Activated CD8-positive, alpha-beta T cell treated with anti-CD3 and anti-CD28 coated beads, Interleukin-2, amount 10 ng/mL, durations not matched to agents 7 days and 5 days (primary cell): Measurements from ENCODE around the gene KRTAP2-1. TPM values are rescaled to one million over a fixed set of nuclear protein-coding genes. Genes with fewer than 3 reads are reported as not detected.
"Not testable (repeated sequence)": the region's sequence is repeated elsewhere in the genome, so short reads cannot be mapped to it uniquely, and the experiment has no call there.

Source experiments
- ATAC-seq: fragments of 150-1000 bp; cut with Tn5 transposase; one replicate; pipeline ENCODE4 v1.10.0; 2021; ENCODE audit warnings: moderate library complexity
- CTCF ChIA-PET: fragments of 350-600 bp; sonication (Branson Sonifier 250); formaldehyde crosslinking; loops from one replicate; lab custom pipeline; 2021; ENCODE audit warnings: antibody characterized with exemption; lab: Charles Lee
- POLR2A ChIA-PET: fragments of 350-600 bp; sonication (Branson Sonifier 250); formaldehyde crosslinking; loops from one replicate; lab custom pipeline; 2021; ENCODE audit warnings: antibody characterized with exemption; lab: Charles Lee
- DNase-seq: peaks from one replicate; pipeline ENCODE4 v3.0.0-alpha.2; 2020
- H3K27ac Mint-ChIP-seq: one replicate; pipeline ENCODE4 v1.8.0; 2021; ENCODE audit warnings: mild to moderate bottlenecking, mixed read lengths
- H3K27me3 Mint-ChIP-seq: one replicate; pipeline ENCODE4 v1.8.0; 2021; ENCODE audit warnings: low read depth, mixed read lengths
- H3K36me3 Mint-ChIP-seq: one replicate; pipeline ENCODE4 v1.8.0; 2021; ENCODE audit warnings: low read depth, mixed read lengths
- H3K4me1 Mint-ChIP-seq: one replicate; pipeline ENCODE4 v1.8.0; 2021; ENCODE audit warnings: low read depth, mixed read lengths
- H3K4me3 Mint-ChIP-seq: one replicate; pipeline ENCODE4 v1.8.0; 2021; ENCODE audit warnings: mild to moderate bottlenecking, mixed read lengths
- H3K9me3 Mint-ChIP-seq: one replicate; pipeline ENCODE4 v1.8.0; 2022; ENCODE audit warnings: mixed read lengths; ENCODE audit not compliant: insufficient read depth
- total RNA-seq, 2 experiments: library from RNA; stranded (reverse); gene quantifications; one replicate each; pipeline ENCODE4 v1.2.3, GENCODE V29; 2021

The KRTAP2-1 gene
- total RNA-seq, 2 experiments from 2014 or later, result not detected

- H3K27me3 Mint-ChIP-seq, result peaks cover 10% of the 10 kb centered on the region
- H3K36me3 Mint-ChIP-seq, result no peaks in the 10 kb centered on the region
- POLR2A ChIA-PET, result no interaction called here
- ATAC-seq (no peak), DNase-seq (no peak)
- H3K27ac Mint-ChIP-seq, result no peak within 1 kb of the TSS
- H3K4me1 Mint-ChIP-seq, result peaks cover 2% of the 10 kb centered on the region
- CTCF ChIA-PET, result no interaction called here
- H3K4me3 Mint-ChIP-seq, result no peak within 1 kb of the TSS
- H3K9me3 Mint-ChIP-seq, result no peaks in the 10 kb centered on the region
Observed at GRCh38 chr17:41065829-41066624, 18.9 kb upstream of the KRTAP2-1 start, which contains the start of gene KRTAP2-4. Gene KRTAP2-4, minus strand, starts transcription at chr17:41065879. Its CDS starts 34 bp downstream, at chr17:41065845.

- H3K36me3 Mint-ChIP-seq, H3K4me1 Mint-ChIP-seq, H3K4me3 Mint-ChIP-seq, CTCF ChIA-PET, H3K27ac Mint-ChIP-seq, POLR2A ChIA-PET, ATAC-seq, H3K9me3 Mint-ChIP-seq, DNase-seq: not testable (repeated sequence)
- H3K27me3 Mint-ChIP-seq, result peaks cover 17% of the 10 kb centered on the region
Observed at GRCh38 chr17:41065016-41065689, 18.0 kb upstream of the KRTAP2-1 start.

- POLR2A ChIA-PET, result no interaction called here
- CTCF ChIA-PET, result no interaction called here
- peaks cover 23% of the 10 kb centered on the region for H3K27me3 Mint-ChIP-seq
Observed at GRCh38 chr17:41064301-41064700, 17.2 kb upstream of the KRTAP2-1 start.

GRCh38 chr17:41063449-41063848 lies 16.3 kb upstream of the KRTAP2-1 start:
- no peak for ATAC-seq
- Mint-ChIP-seq H3K9me3 (no peaks in the 10 kb centered on the region), H3K4me3 (no peak overlapping the region), H3K27ac (no peak overlapping the region), H3K27me3 (peaks cover 28% of the 10 kb centered on the region), H3K4me1 (no peaks in the 10 kb centered on the region), H3K36me3 (no peaks in the 10 kb centered on the region)
- CTCF ChIA-PET, result no interaction called here
- no peak for DNase-seq
- POLR2A ChIA-PET, result no interaction called here

More at GRCh38 chr17:41064301-41064700, 17.2 kb upstream of the KRTAP2-1 start:
- Mint-ChIP-seq H3K36me3 (no peaks in the 10 kb centered on the region), H3K4me1 (peaks cover 2% of the 10 kb centered on the region), H3K4me3 (no peak overlapping the region), H3K27ac (no peak overlapping the region), H3K9me3 (no peaks in the 10 kb centered on the region)
- ATAC-seq (no peak), DNase-seq (no peak)

- H3K36me3 Mint-ChIP-seq, result no peaks in the 10 kb centered on the region
- no peak overlapping the region for H3K27ac Mint-ChIP-seq
- H3K4me1 Mint-ChIP-seq, result no peaks in the 10 kb centered on the region
- CTCF ChIA-PET, result no interaction called here
- no peaks in the 10 kb centered on the region for H3K9me3 Mint-ChIP-seq
- no peak for ATAC-seq
- POLR2A ChIA-PET, result no interaction called here
- no peak for DNase-seq
- H3K4me3 Mint-ChIP-seq, result no peak overlapping the region
- peaks cover 36% of the 10 kb centered on the region for H3K27me3 Mint-ChIP-seq
Observed at GRCh38 chr17:41061964-41062363, 14.8 kb upstream of the KRTAP2-1 start.

GRCh38 chr17:41060052-41060604 lies 13.0 kb upstream of the KRTAP2-1 start, which contains the start of gene KRTAP2-3:
Gene KRTAP2-3, minus strand, starts transcription at chr17:41060114. Its CDS starts 64 bp downstream, at chr17:41060050.
- CTCF ChIA-PET, result no interaction called here
- no peaks in the 10 kb centered on the region for H3K9me3 Mint-ChIP-seq
- no peak for DNase-seq
- ATAC-seq, result no peak
- POLR2A ChIA-PET, result no interaction called here
- no peaks in the 10 kb centered on the region for H3K36me3 Mint-ChIP-seq
- H3K4me1 Mint-ChIP-seq, result no peaks in the 10 kb centered on the region
- H3K27me3 Mint-ChIP-seq, result peaks cover 37% of the 10 kb centered on the region
- H3K27ac Mint-ChIP-seq, result no peak within 1 kb of the TSS
- no peak within 1 kb of the TSS for H3K4me3 Mint-ChIP-seq

GRCh38 chr17:41059276-41060051 lies 12.3 kb upstream of the KRTAP2-1 start:
- DNase-seq, H3K4me1 Mint-ChIP-seq, ATAC-seq, H3K27ac Mint-ChIP-seq, CTCF ChIA-PET, H3K9me3 Mint-ChIP-seq, H3K4me3 Mint-ChIP-seq, POLR2A ChIA-PET, H3K36me3 Mint-ChIP-seq: not testable (repeated sequence)
- H3K27me3 Mint-ChIP-seq, result peaks cover 37% of the 10 kb centered on the region

- POLR2A ChIA-PET, result interaction anchor here (1.2 kb wide), 1 partner anchor 11 kb away, joined by 3 read pairs; the partner anchor contains the start of gene KRTAP2-1
- no peak for DNase-seq
- Mint-ChIP-seq H3K9me3 (no peaks in the 10 kb centered on the region), H3K36me3 (no peaks in the 10 kb centered on the region), H3K27me3 (peaks cover 37% of the 10 kb centered on the region), H3K27ac (no peak overlapping the region), H3K4me1 (no peaks in the 10 kb centered on the region), H3K4me3 (no peak overlapping the region)
- CTCF ChIA-PET, result no interaction called here
- ATAC-seq, result no peak
Observed at GRCh38 chr17:41058741-41059140, 11.6 kb upstream of the KRTAP2-1 start.

GRCh38 chr17:41057547-41057946 lies 10.4 kb upstream of the KRTAP2-1 start:
- Mint-ChIP-seq H3K27ac (no peak overlapping the region), H3K4me1 (no peaks in the 10 kb centered on the region), H3K27me3 (peaks cover 40% of the 10 kb centered on the region), H3K9me3 (no peaks in the 10 kb centered on the region), H3K36me3 (no peaks in the 10 kb centered on the region), H3K4me3 (no peak overlapping the region)
- ChIA-PET POLR2A (interaction anchor here (1.2 kb wide), 1 partner anchor 10 kb away, joined by 3 read pairs; the partner anchor contains the start of gene KRTAP2-1), CTCF (no interaction called here)
- DNase-seq (no peak), ATAC-seq (no peak)

GRCh38 chr17:41055130-41055529 lies 8.0 kb upstream of the KRTAP2-1 start, which contains the start of gene KRTAP2-2:
Gene KRTAP2-2, minus strand, starts transcription at chr17:41055230. Its CDS starts 19 bp downstream, at chr17:41055211.
- H3K4me3 Mint-ChIP-seq, CTCF ChIA-PET, DNase-seq, H3K36me3 Mint-ChIP-seq, H3K27ac Mint-ChIP-seq, ATAC-seq, POLR2A ChIA-PET, H3K9me3 Mint-ChIP-seq, H3K4me1 Mint-ChIP-seq: not testable (repeated sequence)
- peaks cover 34% of the 10 kb centered on the region for H3K27me3 Mint-ChIP-seq

GRCh38 chr17:41054556-41054955 lies 7.4 kb upstream of the KRTAP2-1 start:
- H3K4me1 Mint-ChIP-seq, H3K9me3 Mint-ChIP-seq, CTCF ChIA-PET, H3K27ac Mint-ChIP-seq, H3K4me3 Mint-ChIP-seq, H3K36me3 Mint-ChIP-seq, DNase-seq, POLR2A ChIA-PET, ATAC-seq: not testable (repeated sequence)
- H3K27me3 Mint-ChIP-seq, result peaks cover 33% of the 10 kb centered on the region
